ENCODE data around the gene SUN1.

DNA sequence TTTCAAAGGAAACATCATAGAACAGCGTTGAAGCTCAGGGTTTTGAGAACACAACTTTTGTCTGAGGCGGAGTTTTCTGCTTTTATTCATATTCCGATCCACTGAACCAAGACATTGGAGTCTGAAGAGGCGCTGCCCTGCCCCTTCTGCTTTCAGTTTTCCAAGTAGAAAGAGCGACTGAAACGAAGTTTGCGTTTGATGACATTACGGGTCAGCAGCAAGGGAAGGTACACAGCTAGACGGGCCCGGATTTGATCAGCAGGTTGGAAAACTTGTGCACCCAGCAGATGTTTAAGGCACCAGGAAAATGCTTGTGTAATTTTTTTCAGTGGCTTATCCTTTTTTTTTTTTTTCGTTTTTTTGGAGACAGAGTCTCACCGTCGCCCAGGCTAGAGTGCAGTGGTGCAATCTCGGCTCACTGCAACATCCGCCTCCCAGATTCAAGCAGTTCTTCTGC, 720 bp downstream of the SUN1 start:
- TF ChIP-seq GATA2 (IDR thresholded peaks at IDR 0.05; ENCODE audit: low read depth, low read length) = no peak
- no peak for TF ChIP-seq GATA3 (IDR thresholded peaks at IDR 0.05; ENCODE audit: low read depth, low read length)

All from SH-SY5Y (cell line).